HG03045 (cell line): ENCODE data around the gene SLC6A18.
"Not testable (repeated sequence)": the region's sequence is repeated elsewhere in the genome, so short reads cannot be mapped to it uniquely, and the experiment has no call there.

Experiments
- ATAC-seq: cut with Tn5 transposase; IDR thresholded peaks from one replicate; pipeline ENCODE4 v1.9.1; 2021; ENCODE audit warnings: mild to moderate bottlenecking, moderate library complexity; ENCODE audit not compliant: unreplicated experiment

SLC6A18 gene

GRCh38 chr5:1284336-1284970 is 59.3 kb downstream of the SLC6A18 start:
- not testable (repeated sequence) for ATAC-seq

GRCh38 chr5:1285141-1285540 is 60.0 kb downstream of the SLC6A18 start:
- ATAC-seq: no peak

GRCh38 chr5:1285883-1286291 is 60.7 kb downstream of the SLC6A18 start:
- ATAC-seq: no peak

- ATAC-seq: no peak
Measured at GRCh38 chr5:1288439-1289335, 63.5 kb downstream of the SLC6A18 start.

GRCh38 chr5:1289559-1289958 is 64.4 kb downstream of the SLC6A18 start:
- not testable (repeated sequence) for ATAC-seq

GRCh38 chr5:1290956-1291355 is 65.8 kb downstream of the SLC6A18 start:
- ATAC-seq: not testable (repeated sequence)

GRCh38 chr5:1291611-1292080 is 66.5 kb downstream of the SLC6A18 start:
- no peak for ATAC-seq

GRCh38 chr5:1292139-1292538 is 67.0 kb downstream of the SLC6A18 start:
- no peak for ATAC-seq

- no peak for ATAC-seq
Measured at GRCh38 chr5:1292846-1293415, 67.8 kb downstream of the SLC6A18 start.

GRCh38 chr5:1293416-1294205 is 68.4 kb downstream of the SLC6A18 start:
- no peak for ATAC-seq

GRCh38 chr5:1294206-1294834 is 69.1 kb downstream of the SLC6A18 start:
- no peak for ATAC-seq

GRCh38 chr5:1294835-1295649 is 69.9 kb downstream of the SLC6A18 start, which contains the start of gene TERT:
Gene TERT, minus strand, starts transcription at chr5:1295068. Its CDS starts 79 bp downstream, at chr5:1294989.
- no peak for ATAC-seq

- ATAC-seq: no peak
Measured at GRCh38 chr5:1295650-1296037, 70.5 kb downstream of the SLC6A18 start.
